ENCODE data around the gene KCNT1.

The KCNT1 gene

GRCh38 chr9:135797507-135798262, 95.7 kb downstream of the KCNT1 start:
- peaks cover 17% of the 10 kb centered on the region for H3K27me3 ChIP-seq (replicated peaks; ENCODE audit: control insufficient read depth, insufficient read depth, low read length)
- H3K9ac ChIP-seq (ENCODE audit: low read length) = no peak overlapping the region
- H3K9me3 ChIP-seq (ENCODE audit: control insufficient read depth, low read length) = no peaks in the 10 kb centered on the region
- peak; percentile 40 for DNase-seq (ENCODE audit: low read depth)
- no peak overlapping the region for H3K4me3 ChIP-seq (ENCODE audit: low read length)
- H3K4me1 ChIP-seq (ENCODE audit: control insufficient read depth, insufficient read depth, low read length) = no peaks in the 10 kb centered on the region
- H3K36me3 ChIP-seq (ENCODE audit: control insufficient read depth, insufficient read depth, low read length, severe bottlenecking) = no peaks in the 10 kb centered on the region

GRCh38 chr9:135798263-135798585, 96.2 kb downstream of the KCNT1 start:
- Histone ChIP-seq H3K9me3 (ENCODE audit: control insufficient read depth, low read length) (no peaks in the 10 kb centered on the region), H3K4me3 (ENCODE audit: low read length) (no peak overlapping the region)

DNA sequence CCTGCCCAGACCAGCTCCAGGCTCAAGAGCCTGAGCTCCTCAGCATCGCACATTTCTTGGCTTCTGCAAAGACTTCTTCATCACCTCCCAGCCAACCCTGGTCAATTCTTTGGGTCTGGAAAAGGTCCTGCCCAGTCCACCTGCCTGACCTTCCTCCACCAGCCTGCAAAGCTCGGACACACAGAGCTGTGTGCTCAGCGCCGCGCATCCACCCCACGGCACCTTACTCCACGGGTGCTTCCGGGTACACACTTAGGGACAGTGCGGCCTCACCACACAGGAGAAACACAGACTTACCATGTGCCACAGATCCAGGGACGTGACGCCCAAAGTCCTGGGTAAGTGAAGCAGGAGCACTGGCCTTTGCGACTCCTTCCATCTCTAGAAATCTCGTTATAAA, 97.3 kb downstream of the KCNT1 start:
- Histone ChIP-seq H3K9ac (ENCODE audit: low read length) (no peak overlapping the region), H3K4me1 (ENCODE audit: control insufficient read depth, insufficient read depth, low read length) (no peaks in the 10 kb centered on the region), H3K4me3 (ENCODE audit: low read length) (no peak overlapping the region), H3K27me3 (replicated peaks; ENCODE audit: control insufficient read depth, insufficient read depth, low read length) (peaks cover 13% of the 10 kb centered on the region), H3K36me3 (ENCODE audit: control insufficient read depth, insufficient read depth, low read length, severe bottlenecking) (no peaks in the 10 kb centered on the region), H3K9me3 (ENCODE audit: control insufficient read depth, low read length) (no peaks in the 10 kb centered on the region)
- no peak for DNase-seq (ENCODE audit: low read depth)

More at GRCh38 chr9:135798263-135798585, 96.2 kb downstream of the KCNT1 start:
- Histone ChIP-seq H3K4me1 (ENCODE audit: control insufficient read depth, insufficient read depth, low read length) (no peaks in the 10 kb centered on the region), H3K9ac (ENCODE audit: low read length) (no peak overlapping the region), H3K36me3 (ENCODE audit: control insufficient read depth, insufficient read depth, low read length, severe bottlenecking) (no peaks in the 10 kb centered on the region), H3K27me3 (replicated peaks; ENCODE audit: control insufficient read depth, insufficient read depth, low read length) (peaks cover 17% of the 10 kb centered on the region)
- DNase-seq (ENCODE audit: low read depth) = no peak

DNA sequence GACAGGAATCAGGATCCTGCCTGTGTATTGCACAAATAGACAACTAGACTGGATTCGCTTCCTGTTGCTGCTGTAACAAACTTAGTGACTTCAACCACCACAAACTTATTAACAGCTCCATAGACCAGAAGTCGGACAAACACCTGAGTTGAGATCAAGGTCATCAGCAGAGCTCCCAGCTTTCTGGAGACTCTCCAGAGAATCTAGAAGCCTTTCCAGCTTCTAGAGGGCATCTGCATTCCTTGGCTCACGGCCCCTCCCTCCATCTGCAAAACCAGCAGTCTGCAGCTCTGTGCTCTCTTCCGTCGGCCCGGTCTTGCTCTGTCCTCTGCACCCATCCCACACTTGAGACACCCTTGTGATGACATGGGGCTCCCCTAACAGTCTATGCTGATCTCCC, 99.1 kb downstream of the KCNT1 start:
- H3K4me3 ChIP-seq (ENCODE audit: low read length) = no peak overlapping the region
- H3K9ac ChIP-seq (ENCODE audit: low read length) = no peak overlapping the region
- no peaks in the 10 kb centered on the region for H3K36me3 ChIP-seq (ENCODE audit: control insufficient read depth, insufficient read depth, low read length, severe bottlenecking)
- no peak for DNase-seq (ENCODE audit: low read depth)
- H3K27me3 ChIP-seq (replicated peaks; ENCODE audit: control insufficient read depth, insufficient read depth, low read length) = peaks cover 7% of the 10 kb centered on the region
- H3K4me1 ChIP-seq (ENCODE audit: control insufficient read depth, insufficient read depth, low read length) = no peaks in the 10 kb centered on the region
- no peaks in the 10 kb centered on the region for H3K9me3 ChIP-seq (ENCODE audit: control insufficient read depth, low read length)

GRCh38 chr9:135802876-135803419, 101.0 kb downstream of the KCNT1 start:
- Histone ChIP-seq H3K36me3 (ENCODE audit: control insufficient read depth, insufficient read depth, low read length, severe bottlenecking) (peaks cover 2% of the 10 kb centered on the region), H3K9me3 (ENCODE audit: control insufficient read depth, low read length) (no peaks in the 10 kb centered on the region), H3K4me3 (ENCODE audit: low read length) (no peak overlapping the region), H3K9ac (ENCODE audit: low read length) (no peak overlapping the region), H3K27me3 (replicated peaks; ENCODE audit: control insufficient read depth, insufficient read depth, low read length) (peaks cover 4% of the 10 kb centered on the region), H3K4me1 (ENCODE audit: control insufficient read depth, insufficient read depth, low read length) (no peaks in the 10 kb centered on the region)
- no peak for DNase-seq (ENCODE audit: low read depth)

DNA sequence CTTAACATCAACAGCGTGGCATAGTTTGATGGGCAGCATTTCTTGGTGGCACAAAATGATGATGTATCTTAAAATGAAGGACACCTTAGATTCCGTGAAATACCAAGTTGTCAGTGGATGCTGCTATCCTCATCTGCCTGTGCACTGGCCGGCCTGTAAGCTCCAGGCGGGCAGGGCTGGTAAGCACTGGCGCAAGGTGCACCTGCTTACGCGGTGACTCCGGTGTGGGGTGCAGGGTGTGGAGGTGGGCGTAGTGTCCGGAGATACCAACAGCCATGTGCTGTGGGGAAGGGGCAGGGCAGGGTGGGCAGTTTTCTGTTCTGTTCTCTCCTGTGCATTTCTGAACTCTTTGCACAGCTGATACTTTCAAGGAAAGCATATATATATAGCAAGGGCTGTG, 101.5 kb downstream of the KCNT1 start:
- Histone ChIP-seq H3K9ac (ENCODE audit: low read length) (no peak overlapping the region), H3K9me3 (ENCODE audit: control insufficient read depth, low read length) (no peaks in the 10 kb centered on the region), H3K27me3 (replicated peaks; ENCODE audit: control insufficient read depth, insufficient read depth, low read length) (peaks cover 3% of the 10 kb centered on the region), H3K36me3 (ENCODE audit: control insufficient read depth, insufficient read depth, low read length, severe bottlenecking) (peaks cover 3% of the 10 kb centered on the region), H3K4me3 (ENCODE audit: low read length) (no peak overlapping the region), H3K4me1 (ENCODE audit: control insufficient read depth, insufficient read depth, low read length) (no peaks in the 10 kb centered on the region)
- no peak for DNase-seq (ENCODE audit: low read depth)

GRCh38 chr9:135804581-135805421, 102.8 kb downstream of the KCNT1 start:
- H3K27me3 ChIP-seq (replicated peaks; ENCODE audit: control insufficient read depth, insufficient read depth, low read length) = no peaks in the 10 kb centered on the region
- H3K9me3 ChIP-seq (ENCODE audit: control insufficient read depth, low read length) = no peaks in the 10 kb centered on the region
- peak; percentile 4 for DNase-seq (ENCODE audit: low read depth)
- no peak overlapping the region for H3K4me3 ChIP-seq (ENCODE audit: low read length)
- H3K9ac ChIP-seq (ENCODE audit: low read length) = no peak overlapping the region
- H3K4me1 ChIP-seq (ENCODE audit: control insufficient read depth, insufficient read depth, low read length) = peaks cover 11% of the 10 kb centered on the region
- peaks cover 6% of the 10 kb centered on the region for H3K36me3 ChIP-seq (ENCODE audit: control insufficient read depth, insufficient read depth, low read length, severe bottlenecking)

DNA sequence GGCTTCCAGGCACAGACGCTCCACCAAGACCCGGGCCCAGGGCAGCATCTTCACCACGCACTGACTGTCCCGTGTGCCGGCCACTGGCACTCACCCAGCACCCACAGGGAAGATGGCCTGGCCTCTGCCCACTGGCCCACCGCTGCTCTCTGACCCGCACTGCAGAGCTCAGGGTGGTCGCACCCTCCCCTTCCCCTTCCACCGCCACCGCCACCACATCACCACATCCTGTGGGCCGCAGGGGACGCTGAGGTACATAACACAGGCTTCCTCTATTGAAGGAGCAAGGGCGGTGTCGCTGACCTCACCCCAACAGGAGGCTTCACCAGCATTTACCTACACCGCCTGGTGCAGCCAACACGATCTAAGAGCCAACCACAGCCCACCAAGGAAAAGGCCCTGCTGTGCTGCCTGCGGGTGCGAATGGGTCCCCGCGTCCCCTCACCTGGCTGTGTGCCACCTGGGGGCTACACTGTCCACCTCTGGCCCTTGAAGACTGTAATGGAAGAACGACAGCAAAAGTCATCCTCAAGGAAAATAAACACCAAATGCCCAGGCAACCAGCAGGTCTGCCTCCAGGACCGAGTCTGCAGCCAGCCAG, 103.5 kb downstream of the KCNT1 start:
- Histone ChIP-seq H3K27me3 (replicated peaks; ENCODE audit: control insufficient read depth, insufficient read depth, low read length) (no peaks in the 10 kb centered on the region), H3K4me3 (ENCODE audit: low read length) (no peak overlapping the region), H3K9ac (ENCODE audit: low read length) (no peak overlapping the region), H3K36me3 (ENCODE audit: control insufficient read depth, insufficient read depth, low read length, severe bottlenecking) (peaks cover 13% of the 10 kb centered on the region), H3K9me3 (ENCODE audit: control insufficient read depth, low read length) (no peaks in the 10 kb centered on the region), H3K4me1 (ENCODE audit: control insufficient read depth, insufficient read depth, low read length) (peaks cover 11% of the 10 kb centered on the region)
- no peak for DNase-seq (ENCODE audit: low read depth)

DNA sequence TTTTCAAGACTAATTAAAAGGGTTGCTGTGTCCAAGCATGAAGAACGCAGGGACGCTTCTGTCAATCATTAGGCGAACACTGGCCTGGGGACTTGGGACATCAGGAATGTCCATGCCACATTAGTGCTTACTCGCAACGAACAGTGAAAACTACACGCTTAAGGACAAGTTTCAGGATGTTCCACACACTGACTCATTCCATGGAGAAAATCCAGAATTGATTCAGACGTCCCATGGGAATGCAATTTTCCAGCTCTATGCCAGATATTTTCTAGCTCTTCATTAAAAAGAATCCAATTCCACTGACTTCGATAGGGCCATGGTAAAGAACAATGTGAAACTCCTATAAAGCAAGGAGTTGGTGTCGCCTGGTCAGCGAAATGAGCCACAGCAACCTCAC, 107.2 kb downstream of the KCNT1 start:
- Histone ChIP-seq H3K36me3 (ENCODE audit: control insufficient read depth, insufficient read depth, low read length, severe bottlenecking) (peaks cover 39% of the 10 kb centered on the region), H3K9me3 (ENCODE audit: control insufficient read depth, low read length) (no peaks in the 10 kb centered on the region), H3K9ac (ENCODE audit: low read length) (no peak overlapping the region), H3K27me3 (replicated peaks; ENCODE audit: control insufficient read depth, insufficient read depth, low read length) (no peaks in the 10 kb centered on the region), H3K4me1 (ENCODE audit: control insufficient read depth, insufficient read depth, low read length) (peaks cover 11% of the 10 kb centered on the region), H3K4me3 (ENCODE audit: low read length) (no peak overlapping the region)
- DNase-seq (ENCODE audit: low read depth) = no peak

GRCh38 chr9:135810806-135811575, 109.0 kb downstream of the KCNT1 start:
- H3K9ac ChIP-seq (ENCODE audit: low read length) = no peak overlapping the region
- peaks cover 58% of the 10 kb centered on the region for H3K36me3 ChIP-seq (ENCODE audit: control insufficient read depth, insufficient read depth, low read length, severe bottlenecking)
- no peak for DNase-seq (ENCODE audit: low read depth)
- no peak overlapping the region for H3K4me3 ChIP-seq (ENCODE audit: low read length)
- H3K9me3 ChIP-seq (ENCODE audit: control insufficient read depth, low read length) = no peaks in the 10 kb centered on the region
- H3K27me3 ChIP-seq (replicated peaks; ENCODE audit: control insufficient read depth, insufficient read depth, low read length) = no peaks in the 10 kb centered on the region
- peaks cover 11% of the 10 kb centered on the region for H3K4me1 ChIP-seq (ENCODE audit: control insufficient read depth, insufficient read depth, low read length)
